HG03469 (cell line): Measurements from ENCODE around the gene ARSI.

ENCODE experiments used
- ATAC-seq: cut with Tn5 transposase; IDR thresholded peaks from one replicate; pipeline ENCODE4 v1.9.1; 2021; ENCODE audit warnings: mild to moderate bottlenecking, moderate library complexity, moderate number of reproducible peaks; ENCODE audit not compliant: unreplicated experiment

The ARSI gene

GRCh38 chr5:150309101-150309885 is 6.6 kb upstream of the ARSI start:
- no peak for ATAC-seq

DNA sequence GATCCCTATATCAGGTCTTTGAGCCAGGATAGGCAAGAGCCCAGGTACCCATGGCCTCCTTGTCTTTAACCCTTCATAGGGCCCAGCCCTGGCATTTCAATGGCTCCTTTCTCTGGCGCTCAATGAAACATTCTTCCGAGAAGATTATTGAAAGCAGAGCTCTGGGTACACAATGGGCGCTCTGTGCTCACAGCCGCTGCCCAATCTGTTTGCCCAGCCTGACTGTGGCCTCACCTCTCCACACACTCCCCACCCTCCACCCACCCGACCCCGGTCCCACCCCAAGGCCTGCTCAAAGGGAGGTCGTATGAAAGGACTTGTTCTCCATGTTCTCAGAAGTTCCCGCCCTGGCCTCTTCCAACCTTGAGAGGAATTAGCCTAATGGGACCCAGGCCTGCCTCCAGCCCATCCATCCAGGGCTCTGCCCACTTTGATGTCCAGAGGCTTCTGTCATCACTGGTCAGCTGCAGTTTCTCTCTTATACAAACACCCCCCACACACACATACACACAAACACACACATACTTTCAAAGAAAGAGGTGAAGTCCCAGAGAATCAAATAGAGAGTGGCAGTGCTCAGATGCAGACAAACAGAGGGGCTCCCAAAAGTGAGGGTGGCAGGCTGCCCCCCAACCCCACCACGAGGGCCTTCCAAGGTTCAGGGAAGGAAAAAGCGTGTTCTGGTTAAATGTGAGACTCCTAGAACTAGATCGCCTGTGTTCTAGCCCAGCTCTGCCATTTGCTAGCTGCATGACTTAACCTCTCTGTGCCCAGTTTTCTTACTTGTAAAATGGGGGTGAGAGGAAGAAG is 5.1 kb upstream of the ARSI start:
- no peak for ATAC-seq

DNA sequence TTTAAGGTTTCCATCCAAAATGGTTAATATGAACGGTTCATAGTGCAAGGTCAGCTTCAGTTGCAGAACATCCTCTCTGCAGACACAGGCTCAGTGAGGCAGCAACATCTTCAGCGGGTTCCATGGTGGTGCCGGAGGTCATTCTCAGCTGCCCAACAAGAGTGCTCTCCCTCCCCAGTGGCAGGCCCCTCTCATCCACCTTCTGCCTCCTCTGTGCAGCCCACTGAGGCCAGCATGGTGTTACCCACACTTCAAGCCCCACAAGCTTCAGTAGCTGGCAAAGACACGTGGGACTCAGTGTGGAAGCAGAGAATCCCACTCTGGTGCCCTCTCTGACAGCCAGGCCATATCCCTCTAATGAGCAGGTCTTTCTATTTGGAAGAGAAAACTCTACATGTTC is 4.1 kb upstream of the ARSI start:
- ATAC-seq: no peak

DNA sequence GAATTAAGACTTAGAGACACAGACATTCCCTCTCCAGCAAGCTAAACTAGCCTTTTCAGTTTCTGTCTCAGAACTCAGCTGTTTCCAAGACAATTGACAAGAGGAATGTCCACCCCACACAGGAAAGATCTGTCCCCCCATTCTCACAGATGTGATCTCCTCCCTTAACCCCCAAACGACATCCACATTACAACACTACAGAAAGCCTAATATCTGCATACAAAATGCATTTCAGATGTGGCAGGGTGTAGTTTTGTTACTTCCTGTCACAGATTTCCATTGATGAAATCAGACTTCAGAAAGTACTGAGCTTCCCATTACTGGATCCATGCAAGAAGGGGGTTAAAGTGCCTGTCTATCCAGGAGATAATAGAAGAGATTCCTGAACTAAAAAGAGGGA is 2.9 kb upstream of the ARSI start:
- no peak for ATAC-seq

- no peak for ATAC-seq
These were observed 2.4 kb upstream of the ARSI start for GRCh38 chr5:150305095-150305494.

GRCh38 chr5:150304481-150305081 is 1.9 kb upstream of the ARSI start:
- no peak for ATAC-seq

GRCh38 chr5:150303660-150304386 is 1.1 kb upstream of the ARSI start:
- no peak for ATAC-seq

DNA sequence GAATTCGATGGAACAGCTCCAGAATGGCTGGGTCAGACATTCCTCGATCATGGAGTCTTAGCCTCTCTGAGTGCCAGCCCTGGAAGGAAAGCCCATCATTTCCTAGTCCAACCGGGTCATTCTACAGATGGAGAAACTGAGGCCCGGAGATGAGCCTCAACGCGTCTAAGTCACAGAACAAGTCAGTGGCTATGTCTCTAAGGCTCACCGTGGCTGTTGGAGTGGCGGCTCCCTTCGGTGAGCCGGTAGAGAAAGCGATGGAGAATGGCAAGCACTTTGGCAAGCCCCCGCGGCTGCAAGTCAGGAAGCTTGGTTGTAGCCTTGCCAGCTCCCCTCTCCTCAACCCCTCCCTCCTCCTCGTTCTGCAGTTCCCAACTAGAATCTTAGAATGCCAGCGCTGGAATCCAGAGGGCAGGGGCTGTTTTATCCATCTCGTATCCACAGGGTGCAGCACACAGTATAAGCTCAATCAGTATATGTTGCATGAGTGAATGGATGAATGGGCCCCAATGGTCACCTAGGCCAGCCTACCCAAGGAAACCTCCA is 438 bp upstream of the ARSI start:
- no peak for ATAC-seq

DNA sequence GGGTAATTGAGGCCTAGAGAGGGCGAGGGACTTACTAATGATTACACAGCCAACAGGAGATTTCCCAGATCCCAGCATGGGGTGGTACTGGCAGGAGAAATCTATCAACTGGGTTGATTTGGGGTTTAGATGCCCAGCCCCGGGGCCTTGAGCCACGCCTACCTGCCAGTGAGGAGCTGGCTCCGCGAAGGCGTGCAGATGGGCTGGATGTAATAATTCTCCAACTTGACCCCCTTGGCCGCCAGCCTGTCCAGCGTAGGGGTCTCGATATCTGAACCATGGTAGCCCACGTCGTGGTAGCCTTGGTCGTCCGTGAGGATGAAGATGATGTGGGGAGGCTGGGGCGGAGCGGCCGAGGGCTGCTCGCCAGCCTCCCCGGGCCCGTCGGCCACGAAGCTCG is 804 bp downstream of the ARSI start:
- ATAC-seq: no peak

- no peak for ATAC-seq
These were observed 1.6 kb downstream of the ARSI start for GRCh38 chr5:150301170-150301505.

DNA sequence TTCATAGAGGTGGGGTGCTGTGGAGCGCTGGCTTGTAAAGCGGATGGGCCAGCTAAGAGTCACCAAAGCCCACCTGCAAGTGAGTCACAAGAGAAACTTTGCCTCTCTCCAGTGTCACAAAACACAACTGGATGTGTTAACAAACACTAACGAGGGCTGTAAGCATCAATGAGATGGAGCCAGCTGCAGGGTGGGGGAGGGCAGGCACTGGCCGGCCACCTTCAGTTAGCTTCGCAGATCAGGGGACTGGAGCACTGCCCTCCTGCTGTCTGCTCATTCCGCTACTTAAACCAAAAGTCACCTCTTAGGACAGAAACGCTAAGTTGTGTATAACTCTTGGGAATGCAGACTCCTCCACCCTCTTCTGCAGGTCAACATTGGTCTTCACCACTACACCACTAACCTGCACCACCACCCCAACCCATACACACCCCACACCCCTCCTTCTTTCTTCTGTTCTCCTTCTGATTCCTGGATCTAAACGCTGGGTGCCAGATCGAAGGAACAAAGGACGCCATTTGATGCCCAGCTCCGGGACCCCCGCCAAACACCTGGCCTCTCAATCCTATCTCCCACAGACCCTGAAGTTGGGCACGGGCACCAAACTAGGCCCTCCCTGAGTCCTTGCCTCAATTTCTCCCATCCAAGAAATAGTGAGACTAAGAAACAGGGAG is 2.1 kb downstream of the ARSI start:
- ATAC-seq: no peak

- no peak for ATAC-seq
These were observed 3.0 kb downstream of the ARSI start for GRCh38 chr5:150299571-150300327.

DNA sequence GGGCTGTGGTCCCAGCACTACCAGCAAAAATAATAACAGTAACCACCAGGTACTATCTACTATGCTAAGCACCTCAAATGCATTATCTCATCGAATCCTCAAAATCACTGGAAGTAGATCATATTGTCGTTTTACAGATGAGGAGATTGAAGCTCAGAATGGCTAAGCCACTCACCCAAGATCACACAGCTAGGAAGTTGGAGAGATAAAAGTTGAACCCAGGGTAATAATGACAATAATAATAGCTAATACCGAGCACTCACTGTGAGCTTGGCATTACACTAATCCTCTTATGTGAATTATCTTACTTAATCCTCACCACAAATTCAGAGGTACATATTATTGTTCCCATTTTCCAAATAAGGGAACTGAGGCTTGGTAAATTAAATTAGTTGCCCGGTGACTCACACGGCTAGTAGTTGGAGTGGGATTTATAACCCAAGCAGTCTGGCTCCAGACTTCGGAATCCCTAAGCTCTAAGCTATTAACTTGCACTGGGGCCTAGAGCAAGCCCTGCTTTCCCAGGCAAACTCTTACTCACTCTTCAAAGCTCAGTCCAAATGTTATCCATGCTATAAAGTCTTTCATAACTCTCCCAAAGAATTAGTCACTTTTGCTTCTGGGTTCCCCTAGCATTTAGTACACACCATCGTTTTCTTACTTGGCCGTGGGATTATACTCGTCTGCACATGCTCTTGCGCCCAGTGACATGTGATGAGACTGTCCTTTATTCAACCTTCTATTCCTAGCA is 3.8 kb downstream of the ARSI start:
- no peak for ATAC-seq

- no peak for ATAC-seq
These were observed 4.6 kb downstream of the ARSI start for GRCh38 chr5:150297934-150298595.

- ATAC-seq: no peak
These were observed 5.3 kb downstream of the ARSI start for GRCh38 chr5:150297236-150297890.

DNA sequence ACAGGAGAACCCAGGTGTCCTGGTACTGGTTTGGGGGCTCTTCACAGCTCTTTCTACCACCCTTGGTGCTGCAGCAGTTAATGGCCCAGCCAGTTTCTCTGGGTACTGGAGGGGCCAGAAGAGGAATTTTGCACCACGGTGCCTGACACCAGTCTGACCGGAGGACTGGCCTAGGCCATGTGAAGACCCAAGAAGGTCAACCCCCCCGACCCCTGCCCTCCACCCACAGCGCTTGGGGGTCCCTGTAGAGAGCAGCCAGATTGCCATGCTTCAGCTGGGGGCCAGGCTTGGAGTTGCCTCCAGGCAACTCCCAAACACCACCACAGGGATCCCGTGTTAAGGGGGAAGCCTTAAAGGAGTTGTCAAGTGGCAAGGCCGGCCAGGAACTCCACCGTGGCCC is 6.2 kb downstream of the ARSI start:
- no peak for ATAC-seq

DNA sequence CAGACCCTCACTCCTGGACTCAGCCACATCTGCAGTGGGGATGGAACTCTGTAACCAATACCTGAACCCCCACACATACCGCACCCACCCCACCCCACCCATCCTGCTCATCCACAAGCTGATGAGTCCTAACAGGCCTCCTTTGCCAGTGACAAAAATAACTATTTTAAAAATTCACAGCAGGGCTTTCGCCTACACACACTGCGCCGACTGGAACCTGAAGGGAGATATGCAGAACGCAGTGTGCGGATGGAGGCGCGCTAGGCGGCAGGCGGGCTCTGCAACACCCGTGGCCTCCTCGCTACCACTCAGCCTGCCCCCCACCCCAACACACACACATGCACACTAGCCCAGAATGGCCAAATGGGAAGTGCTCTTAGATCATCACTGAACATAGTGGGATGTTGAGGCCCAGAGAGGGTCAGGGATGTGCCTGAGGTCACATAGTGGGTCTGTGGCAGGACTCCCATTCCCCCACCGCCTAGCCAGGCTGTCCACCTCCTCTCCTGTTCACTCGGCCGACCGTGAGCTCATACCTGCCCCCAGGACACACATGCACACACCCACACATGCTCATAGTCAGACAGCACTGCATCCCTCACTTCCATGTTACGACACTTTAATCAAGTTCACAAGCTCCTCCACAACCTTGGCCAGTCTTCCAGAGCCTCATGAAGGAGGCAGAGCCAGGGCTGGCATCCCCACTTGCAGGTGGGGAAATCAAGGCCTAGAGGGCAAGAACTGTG is 6.8 kb downstream of the ARSI start:
- ATAC-seq: no peak
